Inferior parietal cortex (tissue), 1 donor: ENCODE data around the gene TTYH3.

Experiments used
- DNase-seq: peaks from one replicate; pipeline ENCODE4 v3.0.0-alpha.2; 2016; ENCODE audit errors: extremely low spot score

Gene TTYH3

DNA sequence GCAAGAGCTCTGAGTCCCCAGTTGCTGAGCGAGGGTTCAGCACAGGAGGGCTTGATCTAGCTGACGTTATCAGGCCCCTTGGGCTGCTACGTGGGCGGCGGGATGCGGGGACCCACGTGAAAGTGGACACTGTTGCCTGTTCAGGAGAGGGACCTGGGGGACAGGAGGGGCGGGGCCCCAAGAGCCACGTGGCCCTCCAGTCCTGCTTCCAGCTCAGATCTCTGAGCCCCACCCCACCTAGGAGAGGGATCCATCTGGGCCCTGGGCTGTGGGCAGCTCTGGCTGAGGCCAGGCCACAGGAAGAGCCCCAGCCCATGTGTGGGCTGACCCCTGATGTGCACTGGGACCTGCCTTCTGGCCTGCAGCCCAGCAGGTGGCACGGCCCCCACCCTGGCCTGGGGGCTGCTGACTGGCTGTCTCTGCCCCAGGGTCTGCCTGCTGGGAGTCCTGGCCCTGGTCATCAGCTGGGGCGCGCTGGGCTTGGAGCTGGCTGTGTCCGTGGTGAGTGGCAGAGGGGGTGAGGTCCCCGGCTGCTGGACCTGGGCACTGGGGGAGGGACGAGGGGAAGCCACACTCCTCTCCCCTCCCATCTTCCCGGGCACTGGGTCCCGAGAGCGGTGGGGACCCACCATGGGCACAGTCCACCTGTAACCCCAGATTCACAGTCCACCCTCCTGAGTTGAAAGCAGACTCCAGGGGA lies 17.5 kb downstream of the TTYH3 start:
- no peak for DNase-seq

DNA sequence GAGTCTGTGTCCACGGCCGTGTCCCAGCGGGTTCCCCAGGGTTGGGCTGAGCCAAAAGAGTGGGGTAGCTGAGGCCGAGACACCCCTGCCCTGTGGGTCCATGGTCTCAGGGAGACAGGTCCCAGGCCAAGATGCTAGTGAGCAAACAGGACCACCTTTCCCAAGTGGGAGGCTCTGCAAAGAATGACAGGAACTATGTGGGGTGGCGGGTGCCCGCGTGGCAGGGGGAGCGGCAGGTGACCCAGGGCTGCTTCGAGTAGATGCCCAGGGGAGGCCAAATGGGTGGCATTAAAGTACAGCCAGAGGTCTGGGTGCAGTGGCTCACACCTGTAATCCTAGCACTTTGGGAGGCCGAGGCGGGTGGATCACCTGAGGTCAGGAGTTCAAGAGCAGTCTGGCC lies 18.2 kb downstream of the TTYH3 start:
- DNase-seq: no peak

DNA sequence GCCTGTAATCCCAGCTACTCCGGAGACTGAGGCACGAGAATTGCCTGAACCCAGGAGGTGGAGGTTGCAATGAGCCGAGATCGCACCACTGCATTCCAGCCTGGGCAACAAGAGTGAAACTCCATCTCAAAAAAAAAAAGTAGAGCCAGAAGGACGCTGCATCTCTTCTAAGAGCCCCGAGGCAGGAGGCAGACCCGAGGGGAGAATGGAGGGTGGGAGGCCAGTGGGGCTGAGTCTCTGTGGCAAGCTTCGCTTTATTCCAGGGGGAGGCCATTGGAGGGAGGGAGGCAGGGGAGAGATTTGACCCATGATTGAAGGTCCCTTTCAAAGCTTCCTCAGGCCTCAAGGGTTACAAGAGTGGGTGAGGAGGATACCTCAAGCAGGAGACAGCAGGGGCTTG lies 18.7 kb downstream of the TTYH3 start:
- DNase-seq: no peak

DNA sequence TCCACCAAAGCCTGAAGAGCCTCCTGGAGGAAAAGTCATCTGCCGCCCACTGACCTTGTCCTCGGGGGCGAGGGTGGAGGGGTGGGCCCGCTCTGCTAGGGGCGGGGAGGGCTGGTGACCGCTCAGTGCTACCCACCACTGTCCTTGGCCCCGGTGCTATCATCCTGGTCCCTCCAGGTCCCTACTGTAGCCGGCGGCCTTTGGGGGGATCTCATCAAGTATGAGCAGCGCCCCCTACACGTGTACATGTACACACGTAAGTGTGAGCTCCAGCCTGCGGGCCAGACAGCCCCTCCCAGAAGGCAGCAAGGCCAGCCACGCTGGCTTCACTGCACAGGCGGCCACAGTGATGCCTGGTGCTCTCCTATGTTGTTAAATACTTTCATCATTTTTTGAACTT lies 19.6 kb downstream of the TTYH3 start:
- DNase-seq: no peak

DNA sequence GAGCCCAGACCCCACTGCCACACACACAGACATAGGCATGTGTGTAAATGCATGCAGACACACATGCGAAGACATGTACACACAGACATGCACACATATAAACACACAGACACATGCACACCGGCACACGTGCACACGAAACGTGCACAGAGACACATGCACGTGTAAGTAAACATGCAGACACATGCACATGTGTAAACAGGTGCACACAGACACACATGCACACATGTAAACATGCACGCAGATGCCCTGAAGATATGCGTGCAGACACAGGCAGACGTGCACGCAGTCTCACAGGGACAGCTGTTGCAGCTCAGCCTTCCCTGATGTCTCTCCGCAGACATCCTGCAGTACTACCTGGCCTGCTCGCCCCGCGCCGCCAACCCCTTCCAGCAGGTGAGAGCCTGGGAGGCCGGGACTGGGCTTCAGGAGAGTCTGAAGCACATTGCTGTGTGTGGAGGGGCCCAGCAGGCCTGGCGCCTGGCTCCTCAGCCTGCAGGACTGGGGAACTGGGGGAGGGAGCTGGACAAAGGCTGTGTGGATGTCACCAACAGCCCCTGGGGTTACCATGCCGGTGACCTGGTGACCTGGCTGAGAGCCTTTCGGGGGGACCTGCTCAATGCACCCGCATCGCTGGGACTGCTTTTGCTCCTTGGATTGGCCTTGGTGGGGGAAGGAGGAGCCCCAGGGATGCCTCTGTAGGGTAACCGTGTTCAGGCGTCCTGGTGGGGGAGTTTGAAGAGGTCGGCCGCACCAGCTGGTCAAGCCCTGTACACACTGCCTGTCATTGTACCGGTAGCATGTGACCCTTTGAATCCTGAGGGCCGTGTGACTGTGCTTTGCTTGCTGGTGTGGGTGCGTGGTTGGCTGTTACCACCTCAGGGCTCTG lies 20.3 kb downstream of the TTYH3 start:
- DNase-seq: no peak

DNA sequence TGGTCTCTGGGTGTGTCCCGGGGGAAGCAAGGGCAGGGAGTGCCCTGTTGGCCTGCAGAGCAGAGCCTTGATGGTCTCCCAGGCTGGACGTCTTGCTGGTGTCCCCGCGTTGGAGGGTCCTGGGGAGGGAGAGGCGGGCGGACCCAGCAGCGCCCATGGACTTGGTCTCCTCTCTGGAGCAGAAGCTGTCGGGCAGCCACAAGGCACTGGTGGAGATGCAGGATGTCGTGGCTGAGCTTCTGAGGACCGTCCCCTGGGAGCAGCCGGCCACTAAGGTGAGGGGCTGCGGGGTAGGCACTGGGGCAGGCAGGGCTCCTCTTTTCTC lies 20.9 kb downstream of the TTYH3 start:
- DNase-seq: no peak

DNA sequence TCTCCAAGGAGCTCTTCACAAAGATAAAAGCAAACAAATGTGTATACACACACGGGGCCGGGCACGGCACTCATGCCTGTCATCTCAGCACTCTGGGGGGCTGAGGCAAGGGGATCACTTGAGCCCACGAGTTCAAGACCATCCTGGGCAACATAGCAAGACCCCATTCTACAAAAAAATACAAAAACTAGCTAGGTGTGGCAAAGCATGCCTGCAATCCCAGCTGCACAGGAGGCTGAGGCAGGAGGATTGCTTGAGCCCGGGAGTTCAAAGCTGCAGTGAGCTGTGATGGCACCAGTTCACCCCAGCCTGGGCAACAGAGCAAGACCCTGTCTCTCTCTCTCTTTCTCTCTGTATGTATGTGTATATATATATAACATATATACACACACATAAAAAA lies 22.3 kb downstream of the TTYH3 start:
- no peak for DNase-seq

DNA sequence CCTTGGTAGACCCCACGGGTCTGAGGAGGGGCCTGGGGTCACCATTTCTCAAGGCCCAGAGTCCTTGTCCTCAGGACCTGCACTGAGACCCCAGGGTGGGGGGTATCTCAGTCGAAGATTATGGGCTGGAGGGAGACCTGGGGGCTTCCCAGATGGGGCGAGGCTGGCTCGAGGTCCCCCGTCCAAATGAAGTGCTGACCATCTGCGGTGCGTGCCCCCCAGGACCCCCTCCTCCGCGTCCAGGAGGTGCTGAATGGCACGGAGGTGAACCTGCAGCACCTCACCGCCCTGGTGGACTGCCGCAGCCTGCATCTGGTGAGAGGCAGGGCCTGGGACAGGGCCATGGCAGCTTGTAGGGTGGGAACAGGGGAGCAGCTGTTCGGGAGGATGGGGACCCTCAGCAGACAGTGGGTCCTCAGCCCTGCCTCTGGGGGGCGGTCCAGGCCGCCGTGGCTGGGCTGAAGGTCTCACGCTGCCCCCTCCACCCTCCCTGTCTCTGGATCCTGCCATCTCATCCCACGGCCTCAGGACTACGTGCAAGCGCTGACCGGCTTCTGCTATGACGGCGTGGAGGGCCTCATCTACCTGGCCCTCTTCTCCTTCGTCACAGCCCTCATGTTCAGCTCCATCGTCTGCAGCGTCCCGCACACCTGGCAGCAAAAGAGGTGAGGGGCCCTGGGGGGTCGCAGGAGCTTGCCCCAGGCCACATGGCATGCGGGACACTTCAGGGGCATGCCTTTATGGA lies 24.3 kb downstream of the TTYH3 start:
- DNase-seq: no peak

DNA sequence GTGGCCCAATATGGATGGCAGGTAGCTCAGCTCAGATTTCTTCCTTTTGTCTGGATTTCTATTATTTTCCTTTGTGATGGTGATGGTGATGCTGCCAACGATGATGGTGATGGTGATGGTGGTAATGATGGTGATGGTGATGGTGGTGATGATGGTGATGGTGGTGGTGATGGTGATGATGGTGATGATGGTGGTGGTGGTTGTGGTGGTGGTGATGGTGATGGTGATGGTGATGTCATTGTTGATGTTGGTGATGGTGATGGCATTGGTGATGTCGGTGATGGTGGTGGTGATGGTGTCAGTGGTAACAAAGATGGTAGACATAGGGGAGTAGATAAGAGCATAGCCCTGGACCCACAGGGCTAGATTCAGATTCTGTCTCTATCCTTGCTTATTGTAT lies 25.4 kb downstream of the TTYH3 start:
- no peak for DNase-seq

DNA sequence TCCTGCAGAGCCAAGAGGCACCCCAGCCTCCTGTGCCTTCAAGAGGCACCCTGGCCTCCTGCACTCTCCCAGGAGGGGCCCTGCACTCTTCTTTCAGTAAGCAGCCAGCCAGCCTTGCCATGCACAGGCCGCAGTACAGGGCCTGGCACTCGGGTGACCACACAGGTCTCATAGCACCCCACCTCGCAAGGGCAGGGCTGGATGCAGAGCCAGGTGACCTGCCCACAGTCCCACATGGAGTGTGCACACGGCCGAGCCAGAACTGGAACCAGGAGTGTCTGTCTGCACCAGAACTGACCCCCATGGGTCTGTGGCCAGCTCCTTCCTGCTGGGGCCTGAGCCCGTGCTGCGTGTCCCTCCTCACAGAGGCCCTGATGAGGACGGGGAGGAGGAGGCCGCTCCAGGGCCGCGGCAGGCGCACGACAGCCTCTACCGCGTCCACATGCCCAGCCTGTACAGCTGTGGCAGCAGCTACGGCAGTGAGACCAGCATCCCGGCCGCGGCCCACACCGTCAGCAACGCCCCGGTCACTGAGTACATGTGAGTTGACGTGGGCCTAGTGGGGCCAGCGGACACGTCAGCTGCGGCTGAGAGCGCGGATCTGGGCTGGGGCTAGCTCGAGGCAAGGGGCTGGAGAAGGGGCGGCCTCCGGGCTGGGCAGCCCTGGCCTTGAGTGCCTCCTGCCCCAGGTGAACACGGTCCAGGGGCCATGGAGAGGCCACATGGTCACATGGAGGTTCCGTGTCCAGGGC lies 26.3 kb downstream of the TTYH3 start:
- DNase-seq: no peak

DNA sequence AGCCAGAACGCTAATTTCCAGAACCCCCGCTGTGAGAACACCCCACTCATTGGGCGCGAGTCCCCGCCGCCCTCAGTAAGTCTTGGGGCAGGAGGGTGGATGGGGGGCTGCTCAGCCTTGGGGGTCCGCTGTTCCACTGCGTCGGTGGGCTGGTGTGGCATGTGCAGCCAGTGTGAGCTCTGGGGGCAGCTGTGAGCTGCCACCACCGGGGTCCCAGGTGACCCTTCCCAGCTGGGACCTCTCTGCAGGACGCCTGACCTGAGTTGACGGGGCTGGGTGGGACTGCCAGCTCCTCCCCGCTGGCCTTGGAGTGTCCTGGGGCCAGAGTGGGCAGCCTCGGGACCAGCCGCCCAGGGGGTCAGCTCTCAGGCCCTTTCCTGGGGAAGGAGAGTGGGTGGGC lies 27.2 kb downstream of the TTYH3 start:
- DNase-seq: no peak

DNA sequence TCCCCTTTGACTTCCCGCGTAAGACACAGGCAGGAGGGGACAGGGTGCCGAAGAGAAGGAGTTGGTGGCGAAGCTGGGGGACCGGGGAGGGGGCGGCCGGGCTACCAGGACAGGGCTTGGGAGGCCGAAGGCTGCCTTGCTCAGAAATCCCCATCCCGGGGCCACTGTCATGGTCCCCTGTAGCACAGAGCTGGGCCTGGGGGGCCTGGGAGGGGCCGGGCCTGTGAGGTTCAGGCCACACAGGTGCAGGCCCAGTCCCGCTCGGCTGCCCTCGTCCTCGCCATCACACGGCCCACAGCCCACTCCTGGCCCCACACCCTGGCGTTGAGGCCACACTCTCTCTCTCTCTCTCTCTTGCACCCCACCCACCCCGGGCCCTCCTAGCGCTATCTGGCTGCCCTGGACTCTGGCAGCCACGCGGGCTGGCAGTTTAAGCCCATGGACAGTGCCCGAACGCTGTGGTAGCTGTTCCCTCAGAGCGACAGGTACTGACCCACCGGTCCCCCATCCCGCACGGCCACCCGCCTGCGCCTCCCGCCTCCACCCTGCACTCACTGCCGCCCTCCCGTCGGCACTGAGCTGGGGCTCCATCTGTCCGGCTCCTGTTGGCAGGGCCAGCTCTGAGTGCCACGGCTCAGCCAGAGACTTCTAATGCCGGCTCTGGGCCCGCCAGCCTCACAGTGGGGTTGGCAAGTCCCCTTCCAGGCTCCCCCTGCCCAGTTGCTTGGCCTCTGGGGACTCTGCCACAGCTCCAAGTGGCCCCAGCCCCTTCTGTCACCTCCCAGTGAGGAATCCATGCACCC lies 28.0 kb downstream of the TTYH3 start:
- DNase-seq: no peak

DNA sequence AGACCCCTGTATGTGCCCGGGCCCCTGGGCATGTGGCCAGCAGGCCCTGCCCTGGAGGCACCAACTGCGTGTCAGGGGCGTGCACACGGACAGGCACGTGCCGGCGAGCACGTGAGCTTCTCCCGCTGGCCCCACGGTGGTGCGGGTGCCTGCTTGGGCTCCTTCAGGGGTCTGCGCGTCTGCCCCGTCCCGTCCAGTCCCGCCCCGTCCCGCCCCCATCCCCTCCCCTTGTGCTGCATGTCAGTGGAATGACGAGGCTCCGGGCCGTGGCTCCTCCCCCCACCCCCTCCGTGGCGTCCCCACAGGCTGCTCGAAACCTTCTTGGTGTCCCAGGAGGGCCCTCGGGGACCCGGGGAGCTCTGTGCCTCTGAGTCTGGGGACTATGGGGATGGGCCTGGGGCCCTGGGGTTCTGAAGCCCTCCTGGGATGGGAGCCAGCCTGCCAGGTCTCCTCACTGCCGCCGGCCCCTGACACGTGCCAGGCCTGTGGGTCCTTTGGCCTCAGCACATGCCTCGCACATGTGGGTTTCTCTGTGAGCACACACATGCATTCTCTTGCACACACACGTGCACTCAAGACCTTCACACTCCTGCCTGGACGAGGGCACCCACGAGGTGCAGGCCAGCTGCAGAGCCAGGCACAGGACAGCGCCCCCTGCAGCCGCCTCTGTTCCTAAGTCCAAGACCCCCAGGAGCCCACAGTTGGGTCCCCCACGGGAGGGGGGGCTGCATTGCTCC lies 28.7 kb downstream of the TTYH3 start:
- DNase-seq: no peak

DNA sequence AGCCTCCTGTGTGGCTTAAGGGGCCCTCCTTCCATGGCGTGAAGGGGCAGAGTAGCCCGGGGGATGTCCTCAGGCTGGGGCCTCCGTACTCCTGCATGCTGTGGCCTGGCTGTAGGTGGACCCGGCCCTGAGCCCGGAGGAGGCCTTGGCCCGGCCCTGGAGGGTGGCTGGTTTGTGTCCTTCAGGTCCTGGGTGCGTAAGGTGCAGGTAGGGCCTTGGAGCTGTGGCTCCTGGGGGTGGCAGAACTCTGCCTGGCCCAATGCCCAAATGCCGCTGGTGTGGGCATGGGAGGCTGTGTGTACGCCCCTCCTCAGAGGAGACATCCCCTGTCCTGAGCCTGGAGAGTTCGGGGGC lies 29.3 kb downstream of the TTYH3 start:
- no peak for DNase-seq

DNA sequence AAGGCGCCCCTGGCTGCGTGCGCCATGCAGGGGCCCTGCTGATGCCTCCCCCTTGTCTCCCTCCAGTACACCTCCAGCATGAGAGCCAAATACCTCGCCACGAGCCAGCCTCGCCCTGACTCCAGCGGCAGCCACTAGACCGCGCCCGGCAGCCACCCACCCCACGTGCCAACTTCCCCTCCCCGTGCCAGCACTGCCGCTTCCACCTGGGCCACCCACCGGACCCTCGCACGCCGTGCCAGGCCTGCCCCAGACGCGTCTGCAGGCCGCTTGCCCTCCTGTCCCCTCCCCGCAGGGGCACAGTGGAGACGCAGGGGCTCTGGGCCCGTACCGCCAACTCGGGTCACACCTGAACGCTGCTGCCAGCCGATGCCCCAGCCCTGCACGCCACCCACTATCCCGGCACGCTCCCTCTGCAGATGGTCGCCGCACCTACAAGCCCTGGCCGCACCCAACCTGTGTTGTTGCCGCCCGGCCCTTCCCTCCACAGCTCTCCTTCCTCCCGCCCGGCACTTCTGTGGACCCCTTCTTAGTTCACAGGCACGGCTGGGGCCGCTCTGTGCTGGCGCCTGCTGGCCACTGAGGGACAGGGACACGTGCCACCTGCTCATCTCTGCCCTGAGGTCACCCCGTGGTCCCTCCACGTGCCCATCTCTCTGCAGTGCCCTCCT lies 30.0 kb downstream of the TTYH3 start:
- no peak for DNase-seq

DNA sequence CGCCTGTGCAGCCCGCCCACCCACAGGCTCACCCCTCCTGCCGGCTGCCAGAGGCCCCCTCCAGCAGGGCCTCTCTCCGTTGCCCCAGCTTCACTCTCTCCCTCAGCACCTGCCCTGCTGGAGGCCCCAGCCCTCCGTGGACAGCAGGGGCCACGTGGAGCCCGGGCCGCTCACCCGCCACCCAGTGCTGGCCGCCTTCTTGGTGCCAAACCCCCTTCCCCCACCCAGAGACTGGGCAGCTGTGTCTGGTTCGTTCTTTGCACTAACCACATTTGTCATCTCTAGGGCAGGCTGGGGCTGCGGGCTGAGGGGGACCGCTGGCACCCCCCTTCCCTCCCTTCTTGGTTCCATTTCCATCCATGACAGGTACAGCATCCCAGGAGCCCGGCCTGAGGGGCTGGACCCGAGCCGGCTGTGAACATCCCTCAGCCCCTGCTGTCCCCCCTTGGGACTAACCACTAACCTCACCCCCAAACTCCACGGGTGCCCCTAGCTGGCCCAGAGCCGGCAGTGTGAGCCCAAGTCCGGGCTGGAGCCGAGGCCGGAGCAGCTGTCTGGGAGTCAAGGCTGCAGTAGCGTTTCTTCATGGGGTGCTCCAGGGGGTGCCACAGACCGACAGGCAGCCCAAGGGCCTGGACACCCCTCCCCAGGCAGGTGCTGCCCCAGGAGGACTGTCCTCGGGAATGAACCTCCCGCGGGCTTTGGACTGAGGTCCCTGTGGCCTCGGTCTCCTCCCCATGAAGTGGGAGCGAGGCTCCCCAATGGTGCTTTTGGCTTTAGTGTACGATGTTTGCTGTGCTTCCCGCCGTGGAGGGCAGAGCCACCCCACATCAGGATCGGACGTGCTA lies 30.7 kb downstream of the TTYH3 start:
- DNase-seq: no peak

DNA sequence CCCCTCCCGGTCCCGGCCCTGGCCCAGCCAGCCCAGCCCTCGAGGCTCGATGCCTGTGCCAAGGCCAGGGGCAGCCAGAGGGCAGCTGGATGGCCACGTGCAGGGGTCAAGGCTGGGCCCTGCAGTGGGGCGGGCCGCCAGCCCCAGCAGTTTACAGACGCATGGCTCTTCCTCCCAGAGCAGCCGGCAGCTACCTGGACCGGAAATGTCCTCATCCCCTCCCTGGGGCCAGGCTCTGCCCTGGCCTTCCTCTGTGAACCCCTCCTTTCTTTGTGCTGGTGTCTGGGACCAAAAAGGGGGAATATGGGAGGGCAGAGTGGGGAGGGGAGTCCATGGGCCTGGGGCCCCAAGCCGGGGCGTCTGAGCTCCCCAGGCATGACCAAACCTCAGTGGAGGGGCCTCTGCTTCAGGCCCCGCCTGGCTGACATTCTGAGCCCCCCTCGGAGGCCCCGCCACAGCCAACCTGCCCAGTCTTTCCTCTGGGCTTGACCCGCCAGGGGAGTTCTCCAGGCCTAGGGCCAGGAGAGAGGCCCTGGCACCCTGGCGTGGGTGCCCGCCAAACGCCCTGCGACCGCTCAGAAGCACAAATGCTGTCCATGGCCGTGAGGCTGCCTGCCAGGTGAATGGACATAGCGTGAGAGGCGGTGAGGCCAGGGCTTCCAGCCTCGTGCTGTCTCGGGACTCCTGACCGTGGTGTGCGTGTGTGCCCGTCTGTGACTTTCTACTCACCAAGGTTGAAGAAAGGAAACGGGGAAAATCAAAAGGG lies 31.5 kb downstream of the TTYH3 start:
- no peak for DNase-seq

DNA sequence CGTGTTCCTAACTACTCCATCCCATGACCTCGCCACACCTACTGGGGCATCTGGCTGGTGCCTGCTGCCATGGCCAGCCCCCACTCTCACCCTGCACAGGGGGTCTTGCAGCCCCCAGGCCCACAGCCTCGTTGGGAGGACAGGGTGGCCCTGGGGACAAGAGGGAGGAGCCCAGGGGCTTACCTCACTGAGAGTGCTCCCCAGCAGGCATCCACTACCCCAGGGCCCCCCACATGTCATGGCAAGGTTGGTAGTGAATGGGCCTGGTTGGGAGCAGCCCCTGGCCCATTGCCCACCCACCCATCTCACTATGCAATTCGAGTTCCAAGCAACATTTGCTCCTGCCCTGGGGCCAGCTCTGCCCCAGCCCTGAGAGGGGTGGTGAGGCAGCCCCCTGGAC lies 32.2 kb downstream of the TTYH3 start:
- DNase-seq: no peak
